SK-N-MC (cell line): ENCODE measurements around the gene SORBS2.

Source experiments
- DNase-seq: peaks from one replicate; pipeline ENCODE4 v3.0.0-alpha.2; 2011; ENCODE audit warnings: low read depth, low spot score
- H3K27ac ChIP-seq: fragments of 200-600 bp; sonication (generic); 2 replicates; pipeline ENCODE4 v1.5.1; 2016; ENCODE audit warnings: mixed run types
- H3K36me3 ChIP-seq: fragments of 200-600 bp; sonication (generic); 2 replicates; pipeline ENCODE4 v1.6.1; 2017; ENCODE audit warnings: antibody characterized with exemption, low read length, mixed read lengths; ENCODE audit not compliant: insufficient read depth
- H3K4me3 ChIP-seq: fragments of 200-600 bp; sonication (generic); 2 replicates; pipeline ENCODE4 v1.5.1; 2016
- H3K9ac ChIP-seq: fragments of 200-600 bp; sonication (generic); 2 replicates; pipeline ENCODE4 v1.8.0; 2017; ENCODE audit warnings: mixed run types, mixed read lengths; ENCODE audit not compliant: insufficient read length
- H3K9me3 ChIP-seq: fragments of 200-600 bp; sonication (generic); 2 replicates; pipeline ENCODE4 v1.6.1; 2017; ENCODE audit warnings: low read depth, mild to moderate bottlenecking, antibody characterized with exemption, low read length, moderate library complexity, mixed read lengths
- EZH2 ChIP-seq: fragments of 200-600 bp; sonication (generic); IDR thresholded peaks from one replicate; pipeline ENCODE4 v1.6.1; 2017; ENCODE audit warnings: antibody characterized with exemption
- FOXP2 ChIP-seq: optimal IDR thresholded peaks from 2 replicates; pipeline ENCODE3; 2011; ENCODE audit warnings: mild to moderate bottlenecking, moderate library complexity; ENCODE audit not compliant: insufficient read depth; ENCODE audit errors: extremely low read length, control extremely low read depth
- POLR2AphosphoS5 ChIP-seq: IDR thresholded peaks from 2 replicates; pipeline ENCODE4 v1.6.1; 2012; ENCODE audit warnings: mild to moderate bottlenecking, low read depth, low read length, borderline replicate concordance

The SORBS2 gene

DNA sequence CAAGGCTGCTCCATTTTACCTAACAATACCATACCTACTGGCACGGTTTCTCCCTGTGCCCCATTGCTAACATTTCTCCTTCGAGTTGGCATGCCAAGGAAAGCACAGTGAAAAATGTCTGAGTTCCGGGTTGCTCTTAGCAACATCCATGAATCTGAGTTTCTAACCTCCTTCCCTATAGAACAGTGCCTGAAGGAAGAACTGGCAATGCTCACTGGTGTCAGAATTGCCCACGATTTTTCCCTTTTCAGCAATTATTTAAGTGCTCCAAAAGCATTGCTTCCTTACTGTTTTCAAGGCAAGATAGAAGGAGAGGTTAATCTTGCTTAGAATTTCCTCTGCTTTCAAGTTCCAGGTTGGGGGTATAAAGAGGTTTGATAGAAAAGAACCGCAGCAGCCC lies 75.1 kb downstream of the SORBS2 start:
- no peaks in the 10 kb centered on the region for H3K36me3 ChIP-seq
- H3K9ac ChIP-seq: no peak overlapping the region
- no peak for DNase-seq
- TF ChIP-seq FOXP2: no peak
- no peak for TF ChIP-seq POLR2AphosphoS5
- TF ChIP-seq EZH2: no peak
- no peak overlapping the region for H3K27ac ChIP-seq
- no peak overlapping the region for H3K4me3 ChIP-seq
- no peaks in the 10 kb centered on the region for H3K9me3 ChIP-seq

GRCh38 chr4:185735866-185736400 lies 76.1 kb downstream of the SORBS2 start:
- no peak for DNase-seq
- no peak overlapping the region for H3K27ac ChIP-seq

GRCh38 chr4:185734930-185735329 lies 77.1 kb downstream of the SORBS2 start:
- Histone ChIP-seq H3K4me3 (no peak overlapping the region), H3K9ac (no peak overlapping the region), H3K36me3 (no peaks in the 10 kb centered on the region), H3K9me3 (no peaks in the 10 kb centered on the region), H3K27ac (no peak overlapping the region)
- TF ChIP-seq POLR2AphosphoS5 (no peak), FOXP2 (no peak), EZH2 (no peak)
- DNase-seq: no peak

More at GRCh38 chr4:185735866-185736400, 76.1 kb downstream of the SORBS2 start:
- Histone ChIP-seq H3K9ac (no peak overlapping the region), H3K36me3 (no peaks in the 10 kb centered on the region), H3K4me3 (no peak overlapping the region), H3K9me3 (no peaks in the 10 kb centered on the region)
- no peak for TF ChIP-seq FOXP2
- no peak for TF ChIP-seq EZH2
- TF ChIP-seq POLR2AphosphoS5: no peak

DNA sequence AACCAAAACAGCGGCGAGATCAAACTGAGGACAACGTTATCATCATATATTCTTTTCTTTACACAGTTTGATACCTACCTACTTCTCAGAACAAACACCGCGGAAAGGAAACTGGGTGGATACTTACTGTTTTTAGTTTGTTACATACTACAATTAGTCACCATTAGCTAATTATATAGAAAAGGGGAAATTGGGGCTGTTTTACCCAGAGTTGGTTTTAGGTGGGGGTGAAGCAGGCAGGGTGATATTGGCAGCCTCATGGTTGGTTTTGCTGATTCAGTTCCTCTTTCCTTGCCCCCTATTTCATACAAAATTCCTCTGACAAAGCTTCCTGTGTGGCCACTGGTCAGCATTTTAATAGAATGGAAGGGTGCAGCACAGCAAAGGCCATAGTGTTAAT lies 77.8 kb downstream of the SORBS2 start:
- no peaks in the 10 kb centered on the region for H3K9me3 ChIP-seq
- TF ChIP-seq FOXP2: no peak
- H3K9ac ChIP-seq: no peak overlapping the region
- H3K4me3 ChIP-seq: no peak overlapping the region
- H3K36me3 ChIP-seq: no peaks in the 10 kb centered on the region
- no peak for DNase-seq
- no peak overlapping the region for H3K27ac ChIP-seq

GRCh38 chr4:185730849-185731608 lies 81.0 kb downstream of the SORBS2 start:
- Histone ChIP-seq H3K9ac (no peak overlapping the region), H3K27ac (no peak overlapping the region), H3K9me3 (no peaks in the 10 kb centered on the region), H3K4me3 (no peak overlapping the region), H3K36me3 (no peaks in the 10 kb centered on the region)
- no peak for TF ChIP-seq POLR2AphosphoS5
- TF ChIP-seq FOXP2: no peak
- TF ChIP-seq EZH2: no peak
- DNase-seq: no peak

- Histone ChIP-seq H3K27ac (no peak overlapping the region), H3K4me3 (no peak overlapping the region), H3K9ac (no peak overlapping the region), H3K36me3 (no peaks in the 10 kb centered on the region), H3K9me3 (no peaks in the 10 kb centered on the region)
- no peak for DNase-seq
- no peak for TF ChIP-seq POLR2AphosphoS5
- no peak for TF ChIP-seq EZH2
Measured at GRCh38 chr4:185730387-185730786, 81.6 kb downstream of the SORBS2 start.

DNA sequence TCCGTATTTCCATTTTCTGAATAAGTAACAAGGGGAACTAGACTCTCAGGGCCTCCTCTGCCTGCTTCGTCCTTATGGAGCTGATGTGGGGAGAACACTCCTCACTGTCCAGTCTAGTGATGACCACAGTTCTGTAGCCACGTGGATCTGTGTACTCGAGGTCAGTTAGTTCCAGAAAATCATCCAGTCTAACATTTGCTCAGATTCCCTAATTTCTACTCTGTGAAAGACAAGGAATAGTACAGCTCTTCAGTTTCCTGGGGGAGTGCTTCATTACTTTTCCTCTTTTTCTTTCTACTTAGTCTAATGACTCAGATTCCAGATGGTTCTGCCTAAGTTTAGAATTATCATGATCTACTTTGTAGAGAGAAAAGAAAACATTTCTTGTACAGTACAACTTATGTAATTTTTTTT lies 82.6 kb downstream of the SORBS2 start:
- H3K4me3 ChIP-seq: no peak overlapping the region
- DNase-seq: no peak
- no peak overlapping the region for H3K27ac ChIP-seq
- H3K9me3 ChIP-seq: no peaks in the 10 kb centered on the region
- TF ChIP-seq POLR2AphosphoS5 (no peak), FOXP2 (no peak), EZH2 (no peak)
- H3K36me3 ChIP-seq: no peaks in the 10 kb centered on the region
- no peak overlapping the region for H3K9ac ChIP-seq

DNA sequence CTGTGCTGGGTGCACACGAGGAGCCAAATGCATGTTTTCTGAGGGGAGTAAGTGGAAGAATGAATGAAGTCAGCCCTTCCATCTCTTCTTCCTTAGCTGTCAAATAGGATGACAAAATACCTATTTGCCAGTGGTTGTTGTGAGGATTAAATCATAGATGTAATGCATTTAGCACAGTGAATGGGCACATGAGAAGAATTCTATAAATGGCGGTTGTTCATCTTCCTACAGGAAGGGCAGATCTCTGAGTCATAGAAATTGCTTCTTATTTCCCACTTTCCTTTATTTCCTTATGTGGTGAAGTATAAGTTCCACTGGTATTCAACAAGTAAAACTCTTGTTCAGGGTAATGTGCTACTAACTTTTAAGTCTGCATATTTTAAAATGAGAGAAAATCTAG lies 83.1 kb downstream of the SORBS2 start:
- no peak overlapping the region for H3K27ac ChIP-seq
- no peaks in the 10 kb centered on the region for H3K9me3 ChIP-seq
- no peak for TF ChIP-seq FOXP2
- TF ChIP-seq POLR2AphosphoS5: no peak
- no peak for TF ChIP-seq EZH2
- DNase-seq: no peak
- no peak overlapping the region for H3K9ac ChIP-seq
- no peaks in the 10 kb centered on the region for H3K36me3 ChIP-seq
- no peak overlapping the region for H3K4me3 ChIP-seq

DNA sequence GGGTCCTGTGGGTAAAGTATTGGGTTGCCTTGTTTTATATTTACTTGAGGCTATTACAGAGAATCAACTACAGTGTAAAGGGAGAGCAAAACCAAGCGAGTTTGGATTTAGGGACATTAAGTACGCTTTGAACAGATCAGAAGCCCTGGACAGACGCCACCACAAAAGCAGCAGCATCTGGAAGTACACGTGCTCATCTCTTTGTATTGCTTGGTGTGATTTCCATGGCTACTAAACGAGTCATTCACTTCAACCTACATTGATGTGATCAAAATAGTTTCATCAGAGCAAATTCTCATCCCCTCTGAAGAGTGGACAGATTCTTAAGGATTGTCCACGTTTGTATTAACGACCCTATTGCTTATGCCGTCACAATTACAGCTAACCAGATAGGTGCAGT lies 85.1 kb downstream of the SORBS2 start:
- Histone ChIP-seq H3K9ac (no peak overlapping the region), H3K36me3 (no peaks in the 10 kb centered on the region), H3K4me3 (no peak overlapping the region), H3K9me3 (no peaks in the 10 kb centered on the region), H3K27ac (no peak overlapping the region)
- no peak for DNase-seq
- TF ChIP-seq FOXP2 (no peak), EZH2 (no peak), POLR2AphosphoS5 (no peak)
